Panc1 (cell line): Measurements from ENCODE around the gene UBR3.

ENCODE experiments used
- POLR2AphosphoS5 ChIP-seq: IDR thresholded peaks from 2 replicates; pipeline ENCODE4 v1.6.1; 2012; ENCODE audit warnings: mild to moderate bottlenecking, low read depth, low read length, moderate library complexity
- SIN3A ChIP-seq: IDR thresholded peaks from 2 replicates; pipeline ENCODE4 v1.6.1; 2012; ENCODE audit warnings: low read depth, mild to moderate bottlenecking, low read length, moderate library complexity, borderline replicate concordance; ENCODE audit not compliant: insufficient read depth
- TF ChIP-seq, protein P1 (sequence below): fragments of 450-650 bp; IDR thresholded peaks from 2 replicates; pipeline ENCODE4 v1.5.1; 2017; ENCODE audit warnings: mild to moderate bottlenecking

- TF ChIP-seq, protein P1, sequence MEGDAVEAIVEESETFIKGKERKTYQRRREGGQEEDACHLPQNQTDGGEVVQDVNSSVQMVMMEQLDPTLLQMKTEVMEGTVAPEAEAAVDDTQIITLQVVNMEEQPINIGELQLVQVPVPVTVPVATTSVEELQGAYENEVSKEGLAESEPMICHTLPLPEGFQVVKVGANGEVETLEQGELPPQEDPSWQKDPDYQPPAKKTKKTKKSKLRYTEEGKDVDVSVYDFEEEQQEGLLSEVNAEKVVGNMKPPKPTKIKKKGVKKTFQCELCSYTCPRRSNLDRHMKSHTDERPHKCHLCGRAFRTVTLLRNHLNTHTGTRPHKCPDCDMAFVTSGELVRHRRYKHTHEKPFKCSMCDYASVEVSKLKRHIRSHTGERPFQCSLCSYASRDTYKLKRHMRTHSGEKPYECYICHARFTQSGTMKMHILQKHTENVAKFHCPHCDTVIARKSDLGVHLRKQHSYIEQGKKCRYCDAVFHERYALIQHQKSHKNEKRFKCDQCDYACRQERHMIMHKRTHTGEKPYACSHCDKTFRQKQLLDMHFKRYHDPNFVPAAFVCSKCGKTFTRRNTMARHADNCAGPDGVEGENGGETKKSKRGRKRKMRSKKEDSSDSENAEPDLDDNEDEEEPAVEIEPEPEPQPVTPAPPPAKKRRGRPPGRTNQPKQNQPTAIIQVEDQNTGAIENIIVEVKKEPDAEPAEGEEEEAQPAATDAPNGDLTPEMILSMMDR = no peak
- TF ChIP-seq POLR2AphosphoS5 = no peak
- TF ChIP-seq SIN3A = no peak
These were observed 295.8 kb downstream of the UBR3 start for GRCh38 chr2:170122883-170123547.
